HT-29 (cell line): ENCODE data around the gene ZSCAN22. TPM values are rescaled to one million over a fixed set of nuclear protein-coding genes. Genes with fewer than 3 reads are reported as not detected.

Source experiments
- DNase-seq: peaks from one replicate; pipeline ENCODE4 v3.0.0-alpha.2; 2015; ENCODE audit warnings: low spot score
- total RNA-seq: library from RNA; depleted of rRNA; stranded (reverse); fragments of >200 nt; shearing (Covaris generic); gene quantifications from 2 replicates; pipeline ENCODE4 v1.2.3, GENCODE V29; 2014

The ZSCAN22 gene
- total RNA-seq, 1 experiment from 2014 or later, result 3.7 TPM

DNA sequence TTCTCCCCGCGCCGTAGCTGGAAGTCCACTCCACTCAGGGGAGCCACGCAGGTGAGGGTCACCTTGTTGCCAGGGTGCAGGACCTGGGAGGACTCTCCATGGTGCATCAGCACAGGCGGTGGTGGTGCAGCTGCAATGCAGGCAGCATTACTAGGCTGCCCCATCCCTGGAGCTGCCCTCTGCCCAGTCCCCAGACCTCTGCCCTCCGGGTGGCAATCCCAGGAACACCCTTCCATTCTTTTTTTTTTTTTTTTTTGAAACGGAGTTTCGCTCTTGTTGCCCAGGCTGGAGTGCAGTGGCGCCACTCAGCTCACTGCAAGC lies 24.7 kb downstream of the ZSCAN22 start:
- DNase-seq, result no peak

- DNase-seq, result no peak
Measured at GRCh38 chr19:58351990-58352755, 25.4 kb downstream of the ZSCAN22 start.

- no peak for DNase-seq
Measured at GRCh38 chr19:58352760-58353671, 26.2 kb downstream of the ZSCAN22 start, which contains the start of gene A1BG. Gene A1BG, minus strand, starts transcription at chr19:58353492. Its CDS starts 55 bp downstream, at chr19:58353437.

DNA sequence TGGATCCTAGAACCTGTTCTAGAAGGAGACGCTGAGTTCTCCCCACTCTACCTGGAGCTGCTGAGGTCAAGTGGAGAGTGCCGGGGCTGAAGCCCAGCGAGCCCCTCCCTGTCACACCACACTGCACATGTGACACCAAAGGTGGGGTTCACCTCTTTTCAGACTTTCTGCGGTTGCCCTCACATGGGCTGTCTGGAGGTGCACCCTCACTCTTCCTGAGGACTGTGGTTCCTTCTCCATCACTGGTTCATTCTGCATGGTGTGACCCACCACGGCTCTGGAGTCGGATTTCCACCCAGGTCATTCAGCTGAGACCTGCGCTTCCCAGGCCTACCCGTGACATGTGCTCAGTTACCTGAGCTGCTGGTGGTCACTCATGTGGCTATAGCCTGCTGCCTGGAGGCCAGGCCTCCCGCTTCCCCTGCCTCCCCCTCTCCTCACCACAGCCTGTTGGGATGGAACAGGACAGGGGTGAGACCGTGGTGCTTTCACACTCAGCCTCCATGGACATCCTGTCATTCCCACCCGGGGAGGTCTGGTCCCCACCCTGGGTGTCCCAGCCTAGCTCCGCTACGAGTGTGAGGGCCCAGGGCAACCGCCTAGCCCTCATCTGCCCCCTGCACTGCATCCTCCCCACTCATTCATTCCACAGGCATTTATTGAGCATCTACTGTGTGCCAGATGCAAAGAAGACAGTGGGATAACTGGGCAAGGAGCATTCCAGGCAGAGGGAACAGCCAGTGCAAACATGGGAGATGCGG lies 27.1 kb downstream of the ZSCAN22 start:
- no peak for DNase-seq

DNA sequence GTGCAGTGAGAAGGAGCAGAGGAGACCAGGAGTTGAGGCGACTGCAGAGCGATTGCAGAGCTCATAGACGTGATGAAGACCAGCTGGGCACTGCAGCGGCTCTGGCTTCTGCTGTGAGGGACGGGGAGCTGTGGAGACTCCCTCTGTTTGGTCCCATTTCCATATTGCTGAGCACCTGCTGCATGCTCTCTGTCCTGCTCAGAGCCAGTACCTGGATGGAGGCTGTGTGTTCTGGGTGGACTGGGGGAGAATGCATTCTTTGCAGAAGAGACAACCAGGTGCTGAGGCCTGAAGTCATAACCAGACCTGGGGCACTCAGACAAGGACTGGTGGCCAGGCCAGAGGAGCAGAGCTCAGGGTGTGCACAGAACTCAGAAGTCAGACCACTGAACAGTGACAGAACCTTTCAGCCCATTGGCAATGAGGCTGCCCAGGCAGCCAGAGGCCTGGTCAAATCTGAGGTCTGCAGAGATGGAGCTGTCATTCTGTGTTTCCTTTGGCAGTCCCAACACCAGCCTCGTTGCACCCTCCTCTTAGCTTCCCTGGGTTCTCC lies 27.8 kb downstream of the ZSCAN22 start:
- no peak for DNase-seq

DNA sequence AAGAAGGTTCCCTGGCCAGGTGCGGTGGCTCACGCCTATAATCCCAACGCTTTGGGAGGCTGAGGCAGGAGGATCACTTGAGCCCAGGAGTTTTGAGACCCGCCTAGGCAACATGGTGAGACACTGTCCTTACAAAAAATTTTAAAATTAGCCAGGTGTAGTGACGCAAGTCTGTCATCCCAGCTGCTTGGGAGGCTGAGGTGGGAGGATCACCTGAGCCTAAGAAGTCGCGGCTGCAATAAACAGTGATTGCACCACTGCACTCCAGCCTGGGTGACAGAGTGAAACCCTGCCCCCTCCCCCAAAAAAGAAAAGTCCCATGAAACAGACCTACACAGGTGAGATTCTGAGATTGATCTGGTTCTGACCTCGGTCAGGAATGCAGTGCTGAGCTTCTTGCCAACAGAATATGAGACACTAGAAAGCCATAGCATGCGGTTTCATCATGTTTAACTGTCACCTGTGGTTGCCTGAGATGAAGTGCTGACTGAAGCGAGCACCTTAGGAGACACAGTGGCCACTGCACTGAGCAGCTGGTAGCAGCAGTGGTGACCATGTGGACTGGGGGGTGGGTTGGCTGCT lies 28.5 kb downstream of the ZSCAN22 start:
- DNase-seq, result no peak

DNA sequence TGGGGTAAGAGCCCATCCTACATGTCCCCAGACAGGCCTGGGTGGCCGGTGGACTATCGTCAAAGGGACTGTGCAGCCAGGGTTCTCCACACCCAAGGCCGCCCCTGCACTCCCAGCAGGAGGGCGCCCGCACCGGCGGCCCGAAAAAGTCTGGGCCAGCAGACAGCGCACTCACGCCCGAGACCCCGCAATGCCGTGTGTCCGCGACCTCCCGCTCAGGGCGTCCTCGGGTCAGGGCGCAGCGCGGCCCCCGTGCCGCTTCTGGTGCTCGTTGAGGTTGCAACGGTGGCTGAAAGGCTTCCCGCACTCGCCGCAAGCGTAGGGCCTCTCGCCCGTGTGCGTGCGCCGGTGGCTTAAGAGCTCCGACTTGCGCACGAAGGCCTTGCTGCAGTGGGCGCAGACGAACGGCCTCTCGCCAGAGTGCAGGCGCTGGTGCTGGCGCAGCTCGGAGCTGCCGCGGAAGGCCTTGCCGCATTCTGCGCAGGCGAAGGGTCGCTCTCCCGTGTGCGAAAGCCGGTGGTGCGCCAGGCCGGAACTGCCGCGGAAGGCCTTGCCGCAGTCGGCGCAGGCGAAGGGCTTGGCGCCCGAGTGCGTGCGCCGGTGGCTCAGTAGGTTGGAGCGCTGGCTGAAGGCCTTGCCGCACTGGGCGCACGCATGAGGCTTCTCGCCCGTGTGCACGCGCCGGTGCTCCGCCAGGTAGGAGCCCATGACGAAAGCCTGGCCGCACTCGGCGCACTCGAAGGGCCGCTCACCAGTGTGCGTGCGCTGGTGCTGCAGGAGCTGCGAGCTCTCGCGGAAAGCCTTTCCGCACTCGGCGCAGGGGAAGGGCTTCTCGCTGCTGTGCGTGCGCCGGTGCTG lies 29.3 kb downstream of the ZSCAN22 start:
- no peak for DNase-seq

DNA sequence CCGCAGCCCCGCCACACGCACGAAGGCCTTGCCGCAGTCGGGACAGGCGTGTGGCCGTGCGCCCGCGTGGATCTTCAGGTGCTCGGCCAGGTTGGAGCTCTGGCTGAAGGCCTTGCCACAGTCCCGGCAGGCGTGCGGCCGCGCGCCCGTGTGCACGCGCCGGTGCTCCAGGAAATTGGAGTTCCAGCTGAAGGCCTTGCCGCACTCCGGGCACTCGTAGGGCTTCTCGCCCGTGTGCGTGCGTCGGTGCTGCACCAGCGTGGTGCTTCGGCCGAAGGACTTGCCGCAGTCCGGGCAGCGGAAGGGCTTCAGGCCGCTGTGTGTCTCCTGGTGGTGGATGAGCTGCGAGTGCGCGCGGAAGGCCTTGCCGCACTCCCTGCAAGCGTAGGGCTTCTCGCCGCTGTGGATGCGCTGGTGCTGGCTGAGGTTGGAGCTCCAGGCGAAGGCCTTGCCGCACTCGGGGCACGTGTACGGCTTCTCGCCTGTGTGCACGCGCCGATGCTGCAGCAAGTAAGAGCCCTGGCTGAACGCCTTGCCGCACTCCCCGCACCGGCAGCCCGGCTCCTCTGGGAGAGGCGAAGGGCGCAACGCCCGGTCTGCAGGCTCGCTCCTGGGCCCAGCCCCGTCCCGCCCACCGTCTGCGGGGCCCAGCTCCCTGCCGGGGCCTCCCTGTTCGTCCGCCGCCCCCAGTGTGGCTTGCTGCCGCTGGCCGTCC lies 30.1 kb downstream of the ZSCAN22 start:
- no peak for DNase-seq

DNA sequence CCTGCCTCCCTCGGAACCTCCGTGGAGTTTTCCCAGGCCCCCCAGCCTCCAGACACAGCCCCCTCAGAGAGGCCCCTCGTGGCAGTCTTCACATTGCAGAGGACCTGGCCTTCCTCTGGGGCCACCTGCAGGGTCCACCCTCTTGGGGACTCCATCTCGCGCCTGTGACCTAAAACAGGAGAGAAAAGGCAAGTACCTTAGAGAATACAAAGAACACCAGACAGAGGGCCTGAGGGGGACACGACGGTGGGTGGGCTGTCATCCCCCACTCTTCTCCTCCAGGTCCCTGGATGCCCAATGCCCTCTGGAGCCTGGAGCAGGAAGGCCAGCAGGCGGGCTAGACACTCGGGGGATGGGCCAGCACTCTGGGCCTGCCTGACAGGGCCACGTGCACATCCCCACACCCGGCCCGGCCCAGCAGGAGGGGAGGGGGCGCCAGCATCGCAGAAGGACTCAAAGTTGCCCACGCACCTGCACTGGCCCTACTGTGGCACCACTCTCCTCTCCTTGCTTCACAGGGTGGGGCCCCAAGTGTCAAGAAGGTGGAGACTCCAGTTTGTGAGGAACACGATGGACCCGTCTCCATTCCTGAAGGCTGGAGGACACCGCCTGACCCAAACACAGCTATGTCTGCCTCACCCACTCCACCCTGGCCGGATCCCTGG lies 30.8 kb downstream of the ZSCAN22 start:
- no peak for DNase-seq

DNA sequence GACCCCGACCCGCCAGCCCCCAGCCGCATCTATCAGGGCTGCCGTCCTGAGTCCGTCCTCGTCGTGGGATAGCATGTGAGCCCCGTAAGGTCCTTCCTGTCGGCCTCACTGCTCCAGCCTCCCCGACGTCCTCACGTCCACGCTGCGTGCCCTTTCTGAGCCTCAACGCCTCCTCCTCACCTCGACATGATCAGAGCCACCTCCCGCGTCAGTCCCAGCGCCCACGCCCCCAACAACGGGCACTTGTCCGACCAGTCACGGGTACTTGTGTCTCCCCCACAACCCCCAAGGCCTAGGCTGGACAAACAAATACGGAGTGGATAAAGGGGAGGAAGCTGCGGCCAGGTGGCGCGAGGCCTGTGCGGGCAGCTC lies 35.1 kb downstream of the ZSCAN22 start:
- no peak for DNase-seq

DNA sequence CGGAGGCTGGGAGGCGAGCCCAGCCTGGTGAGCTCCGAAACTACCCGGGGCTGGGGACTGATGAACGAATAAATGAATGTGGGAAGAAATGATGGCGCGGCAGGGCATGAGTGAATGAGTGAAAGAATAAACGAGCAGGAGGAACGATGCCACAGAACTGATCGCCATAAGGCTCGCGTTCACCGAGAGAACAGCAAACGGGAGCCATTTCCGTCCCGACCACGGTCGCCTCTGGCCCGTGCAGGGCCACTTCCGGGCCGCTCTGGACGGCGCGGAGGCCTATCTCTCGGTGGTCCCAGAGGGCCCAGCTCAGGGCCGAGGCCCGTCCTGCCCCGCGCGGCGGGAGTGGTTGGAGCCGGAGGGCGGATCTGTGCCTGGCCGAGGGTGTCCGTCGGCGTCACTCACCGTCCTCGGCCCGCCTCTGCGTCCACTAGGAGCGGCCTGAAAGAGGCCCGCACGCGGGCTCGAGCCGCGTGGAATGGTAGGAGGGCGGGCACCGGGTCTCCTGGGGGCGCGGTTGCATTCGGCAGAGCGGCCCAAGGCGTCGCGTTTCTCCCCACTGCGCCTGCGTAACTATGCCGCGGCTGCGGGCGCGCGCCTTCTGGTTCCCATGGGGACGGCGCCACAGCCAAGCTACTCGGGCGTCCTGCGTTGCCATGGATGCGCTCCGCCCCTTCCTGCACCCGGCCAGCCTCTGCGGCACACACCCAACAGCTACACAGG lies 35.6 kb downstream of the ZSCAN22 start, which contains the start of gene ZNF497:
TSS of gene ZNF497 (minus strand) at position 480 of the 723 bp plus-strand sequence. CDS start 5,116 bp downstream, outside the sequence.
- peak; percentile 99 for DNase-seq

DNA sequence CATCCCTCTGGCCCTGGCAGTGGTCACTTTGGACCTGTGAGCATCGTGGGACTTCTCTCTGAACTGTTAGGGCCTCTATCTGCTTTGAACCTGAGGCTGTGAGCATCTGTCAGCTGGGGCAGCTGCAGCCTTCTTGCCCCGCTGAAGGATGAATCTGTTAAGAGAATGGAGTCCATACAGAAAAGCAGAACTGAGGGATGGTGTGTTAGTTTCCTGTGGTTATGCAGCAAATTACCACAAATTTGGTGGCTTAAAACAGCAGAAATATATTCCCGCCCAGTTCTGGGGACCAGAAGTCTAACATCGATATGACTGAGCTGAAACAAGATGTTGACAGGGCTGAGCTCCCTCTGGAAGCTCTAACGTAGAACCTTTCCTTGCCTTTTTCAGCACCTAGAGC lies 37.4 kb downstream of the ZSCAN22 start:
- no peak for DNase-seq

DNA sequence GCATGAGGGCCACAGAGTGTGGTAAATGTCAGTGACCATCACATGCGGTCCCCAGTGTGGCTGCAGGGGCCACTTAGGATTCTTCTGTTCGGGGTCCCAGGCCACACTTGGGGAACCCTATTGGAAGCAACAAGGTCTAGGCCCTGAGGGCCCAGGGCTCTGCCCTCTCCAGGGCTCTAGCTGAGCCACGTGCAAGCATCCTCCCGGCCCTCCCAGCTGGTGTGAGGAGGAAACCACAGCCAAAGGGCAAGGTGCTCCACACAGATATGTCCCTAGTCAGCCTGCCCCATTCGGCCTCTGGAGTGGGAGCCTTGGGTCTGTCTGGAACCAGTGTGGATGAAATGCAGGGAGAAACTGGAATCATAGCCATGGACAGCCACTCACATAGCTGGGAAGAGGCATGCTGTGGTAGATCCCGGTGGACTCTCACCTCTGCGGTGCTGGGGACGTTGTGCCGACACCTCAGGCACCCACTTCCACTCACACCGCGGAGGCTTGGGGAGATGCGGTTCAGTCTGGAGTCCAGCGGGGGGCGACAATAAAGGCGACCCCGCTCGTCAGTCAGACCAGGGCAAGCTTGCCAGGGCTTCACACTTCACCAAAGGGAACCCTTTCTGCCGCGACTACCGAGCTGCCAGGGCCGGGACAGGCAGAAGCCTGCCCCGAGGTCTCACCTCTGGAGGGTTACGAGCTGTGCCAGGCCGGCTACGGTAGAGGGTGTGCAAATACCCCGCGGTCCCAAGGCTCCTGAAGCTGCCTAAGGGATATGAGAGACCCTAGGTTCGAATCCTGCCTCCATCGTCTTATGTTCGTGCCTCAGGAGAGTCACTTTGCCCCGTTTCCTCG lies 40.0 kb downstream of the ZSCAN22 start:
- no peak for DNase-seq

GRCh38 chr19:58367698-58368454 lies 41.1 kb downstream of the ZSCAN22 start:
- no peak for DNase-seq

DNA sequence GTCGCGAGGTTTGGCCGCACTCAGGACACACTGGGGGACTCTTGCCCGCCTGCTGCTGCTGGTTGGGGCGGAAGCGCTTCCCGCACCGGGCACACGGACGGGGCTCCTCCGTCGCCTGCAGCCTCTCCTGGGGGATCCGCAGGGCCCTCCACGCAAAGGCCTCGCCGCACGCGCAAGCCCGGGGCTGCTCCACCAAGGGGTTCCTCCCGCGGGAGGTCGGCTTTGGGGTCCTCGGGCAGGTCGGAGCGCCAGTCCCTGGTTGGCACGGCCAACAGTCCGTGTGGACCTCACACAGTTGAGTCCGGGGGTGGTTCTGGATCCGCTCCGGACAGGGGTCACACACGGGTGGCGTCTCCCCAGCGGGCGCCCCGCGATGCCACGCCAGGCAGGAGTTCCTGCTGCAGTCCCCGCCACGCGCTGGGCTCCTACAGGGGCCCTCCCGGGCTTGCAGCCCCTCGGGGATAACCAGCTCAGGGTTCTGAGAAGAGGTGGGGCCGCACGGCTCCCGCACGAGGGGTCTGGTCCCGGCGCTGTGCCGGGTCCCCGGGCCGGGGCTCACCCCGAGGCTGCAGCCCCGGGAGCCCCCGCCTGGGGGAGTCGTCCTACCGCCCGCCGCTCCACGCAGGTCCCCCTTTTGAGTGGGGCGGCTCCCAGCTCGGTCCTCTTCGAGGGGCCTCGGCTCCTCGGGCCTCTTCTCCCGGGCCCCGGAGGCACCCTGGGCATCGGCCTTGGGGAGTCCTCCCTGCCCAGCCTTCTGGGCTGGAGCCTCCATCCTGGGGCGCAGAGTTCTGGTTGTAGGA lies 42.0 kb downstream of the ZSCAN22 start:
- no peak for DNase-seq
